ENCODE results near the gene KIAA1191. TPM values are rescaled to one million over a fixed set of nuclear protein-coding genes. Genes with fewer than 3 reads are reported as not detected.

KIAA1191 gene
- total and polyA plus RNA-seq, 9 of the 15 experiments (the other 6 are each of a cell fraction or from before 2014, with no cell fraction given) = 31.0 to 80.2 (median 45.7) TPM

- no peak for TF ChIP-seq REST (IDR thresholded peaks at IDR 0.05; ENCODE audit: borderline replicate concordance)
- TF ChIP-seq REST (CRISPR knock-in tag; IDR thresholded peaks at IDR 0.05; ENCODE audit: low read depth) = no peak
- TF ChIP-seq JUNB (CRISPR knock-in tag; conservative IDR thresholded peaks at IDR 0.05) = no peak
- TF ChIP-seq DPF2 (IDR thresholded peaks at IDR 0.05) = no peak
- TF ChIP-seq NFRKB (IDR thresholded peaks at IDR 0.05; ENCODE audit: low read depth) = no peak
- no peak for TF ChIP-seq HCFC1 (IDR thresholded peaks at IDR 0.05; ENCODE audit: low read depth, low read length)
Observed at GRCh38 chr5:176368726-176369125, 7.2 kb upstream of the KIAA1191 start (continued).
